Measurements from ENCODE around the gene DNM3.

- TF ChIP-seq CTCF (IDR thresholded peaks at IDR 0.05) (no peak), POLR2A (IDR thresholded peaks at IDR 0.05) (no peak)
Measured at GRCh38 chr1:172351754-172352161, 510.5 kb downstream of the DNM3 start.
